Stomach (tissue), 9 donors: ENCODE measurements around the gene TBC1D5. TPM values are rescaled to one million over a fixed set of nuclear protein-coding genes. Genes with fewer than 3 reads are reported as not detected.

Experiments used
- DNase-seq, 2 donors: peaks; one replicate each; pipeline versions ENCODE4 v3.0.0 to v3.0.0-alpha.2; 2013 to 2019
- H3K27ac ChIP-seq, 5 donors: fragments of 200-600 bp in 4 of 5; sonication (generic) in 4 of 5; one replicate each; pipeline ENCODE4 v1.5.1; 2013 to 2019; ENCODE audit warnings: mild to moderate bottlenecking in 1 of 5, moderate library complexity in 1 of 5
- H3K27me3 ChIP-seq, 3 donors: fragments of 200-600 bp; sonication (generic); one replicate each; pipeline ENCODE4 v1.5.1; 2017 to 2019; ENCODE audit warnings: mixed run types in 1 of 3
- H3K36me3 ChIP-seq, 4 donors: fragments of 200-600 bp; sonication (generic); 1 replicate in 3 of 4; 2 replicates in 1 of 4; pipeline ENCODE4 v1.5.1; 2016 to 2019
- H3K4me1 ChIP-seq, 4 donors: fragments of 200-600 bp; sonication (generic); one replicate each; pipeline ENCODE4 v1.5.1; 2016 to 2019
- H3K4me3 ChIP-seq, 4 donors: fragments of 200-600 bp; sonication (generic) in 3 of 4; one replicate each; pipeline ENCODE4 v1.5.1; 2016 to 2019; ENCODE audit warnings: mild to moderate bottlenecking in 1 of 4
- H3K9me3 ChIP-seq, 4 donors: fragments of 200-600 bp; sonication (generic); one replicate each; pipeline ENCODE4 v1.5.1; 2016 to 2019
- EP300 ChIP-seq: sonication (generic); formaldehyde crosslinking; IDR thresholded peaks from one replicate; pipeline ENCODE4 v1.6.1; 2017; ENCODE audit warnings: antibody characterized with exemption
- POLR2A ChIP-seq, 4 donors: fragments of 450-650 bp; IDR thresholded peaks; one replicate each; pipeline ENCODE4 v1.6.1; 2016; ENCODE audit warnings: antibody characterized with exemption in 4 of 4, control low read depth in 2 of 4, mild to moderate bottlenecking in 1 of 4, moderate library complexity in 1 of 4
- POLR2AphosphoS5 ChIP-seq, 3 donors: sonication (generic); formaldehyde crosslinking; IDR thresholded peaks; one replicate each; pipeline ENCODE4 v1.6.1; 2016; ENCODE audit warnings: antibody characterized with exemption in 3 of 3
- WGBS, 5 donors: extraction: QIAGEN DNeasy Blood & Tissue Kit in 3 of 5; methylation state at CpG; one replicate each; pipeline versions ENCODE4 v1.1.5 to v1.1.7; 2013 to 2018; 5-methylcytosine and 5-hydroxymethylcytosine counted together
- intact Hi-C: fragments of 100-400 bp; cut with DNase I; formaldehyde crosslinking; loops from one replicate; pipeline ENCODE4 v1.15.1; 2023; ENCODE audit warnings: low total_unique reads
- polyA plus RNA-seq, 3 donors: library from polyadenylated mRNA; stranded (reverse); fragments of 200-250 nt; gene quantifications; one replicate each; pipeline ENCODE4 v1.2.3, GENCODE V29; 2013
- total RNA-seq, 5 donors: library from RNA; depleted of rRNA; stranded (reverse); fragments of >200 nt; gene quantifications; one replicate each; pipeline versions ENCODE4 v1.1.0 to v1.2.3, GENCODE V29; 2014 to 2016
- TF ChIP-seq, protein P1 (sequence below), 7 experiments: fragments of 450-650 bp in 4 of 7; fragments of 200-600 bp in 3 of 7; sonication (generic) in 3 of 7; IDR thresholded peaks; one replicate each; pipeline ENCODE4 v1.5.1; 2016 to 2019; ENCODE audit warnings: antibody characterized with exemption in 7 of 7, control low read depth in 2 of 7, mild to moderate bottlenecking in 1 of 7
- donor health status: healthy with polysubstance abuse.
- donor health status: Bipolar disorder and iron deficiency.
- donor health status: healthy.

TBC1D5 gene
- total and polyA plus RNA-seq, 8 donors: 4.7 to 75.1 (median 32.0) TPM

- intact Hi-C loops: no loop called here
- 81 to 89% (median 83%) methylated on average over 1 of the region's 1 CpG for WGBS, 5 donors
- H3K27me3 ChIP-seq: no peaks in the 10 kb centered on the region
Observed at GRCh38 chr3:17573396-17573795, 169.0 kb downstream of the TBC1D5 start.

GRCh38 chr3:17571686-17572085 lies 170.7 kb downstream of the TBC1D5 start:
- no peaks in the 10 kb centered on the region for H3K9me3 ChIP-seq
- TF ChIP-seq POLR2AphosphoS5 (IDR thresholded peaks at IDR 0.05) (no peak), EP300 (no peak), POLR2A (IDR thresholded peaks at IDR 0.05) (no peak)
- TF ChIP-seq, protein P1, sequence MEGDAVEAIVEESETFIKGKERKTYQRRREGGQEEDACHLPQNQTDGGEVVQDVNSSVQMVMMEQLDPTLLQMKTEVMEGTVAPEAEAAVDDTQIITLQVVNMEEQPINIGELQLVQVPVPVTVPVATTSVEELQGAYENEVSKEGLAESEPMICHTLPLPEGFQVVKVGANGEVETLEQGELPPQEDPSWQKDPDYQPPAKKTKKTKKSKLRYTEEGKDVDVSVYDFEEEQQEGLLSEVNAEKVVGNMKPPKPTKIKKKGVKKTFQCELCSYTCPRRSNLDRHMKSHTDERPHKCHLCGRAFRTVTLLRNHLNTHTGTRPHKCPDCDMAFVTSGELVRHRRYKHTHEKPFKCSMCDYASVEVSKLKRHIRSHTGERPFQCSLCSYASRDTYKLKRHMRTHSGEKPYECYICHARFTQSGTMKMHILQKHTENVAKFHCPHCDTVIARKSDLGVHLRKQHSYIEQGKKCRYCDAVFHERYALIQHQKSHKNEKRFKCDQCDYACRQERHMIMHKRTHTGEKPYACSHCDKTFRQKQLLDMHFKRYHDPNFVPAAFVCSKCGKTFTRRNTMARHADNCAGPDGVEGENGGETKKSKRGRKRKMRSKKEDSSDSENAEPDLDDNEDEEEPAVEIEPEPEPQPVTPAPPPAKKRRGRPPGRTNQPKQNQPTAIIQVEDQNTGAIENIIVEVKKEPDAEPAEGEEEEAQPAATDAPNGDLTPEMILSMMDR (IDR thresholded peaks at IDR 0.05): no peak
- 86 to 100% (median 93%) methylated on average over 1 of the region's 1 CpG for WGBS, 5 donors
- H3K4me3 ChIP-seq: no peak overlapping the region
- intact Hi-C loops: no loop called here
- DNase-seq: no peak
- H3K4me1 ChIP-seq: no peaks in the 10 kb centered on the region
- no peaks in the 10 kb centered on the region for H3K27me3 ChIP-seq
- no peaks in the 10 kb centered on the region for H3K36me3 ChIP-seq
- H3K27ac ChIP-seq: no peak overlapping the region

More at GRCh38 chr3:17573396-17573795, 169.0 kb downstream of the TBC1D5 start:
- peaks cover 0 to 7% (median 0%) of the 10 kb centered on the region in 4 donors for H3K4me1 ChIP-seq
- no peak overlapping the region for H3K27ac ChIP-seq
- no peak for DNase-seq
- TF ChIP-seq POLR2A (IDR thresholded peaks at IDR 0.05) (no peak), POLR2AphosphoS5 (IDR thresholded peaks at IDR 0.05) (no peak), EP300 (no peak)
- TF ChIP-seq, protein P1 (IDR thresholded peaks at IDR 0.05): no peak
- no peaks in the 10 kb centered on the region for H3K9me3 ChIP-seq
- H3K36me3 ChIP-seq: no peaks in the 10 kb centered on the region
- H3K4me3 ChIP-seq: no peak overlapping the region

GRCh38 chr3:17562845-17563244 lies 179.6 kb downstream of the TBC1D5 start:
- H3K27ac ChIP-seq: no peak overlapping the region
- no peaks in the 10 kb centered on the region for H3K9me3 ChIP-seq
- WGBS, 5 donors: 88 to 92% (median 90%) methylated on average over 3 of the region's 3 CpGs
- TF ChIP-seq POLR2AphosphoS5 (IDR thresholded peaks at IDR 0.05) (no peak), EP300 (no peak), POLR2A (IDR thresholded peaks at IDR 0.05) (no peak)
- TF ChIP-seq, protein P1 (IDR thresholded peaks at IDR 0.05): no peak
- no peak overlapping the region for H3K4me3 ChIP-seq
- intact Hi-C loops: no loop called here
- H3K27me3 ChIP-seq: no peaks in the 10 kb centered on the region
- H3K4me1 ChIP-seq: no peaks in the 10 kb centered on the region
- H3K36me3 ChIP-seq: peaks cover 0 to 3% (median 0%) of the 10 kb centered on the region in 4 donors
- no peak for DNase-seq

DNA sequence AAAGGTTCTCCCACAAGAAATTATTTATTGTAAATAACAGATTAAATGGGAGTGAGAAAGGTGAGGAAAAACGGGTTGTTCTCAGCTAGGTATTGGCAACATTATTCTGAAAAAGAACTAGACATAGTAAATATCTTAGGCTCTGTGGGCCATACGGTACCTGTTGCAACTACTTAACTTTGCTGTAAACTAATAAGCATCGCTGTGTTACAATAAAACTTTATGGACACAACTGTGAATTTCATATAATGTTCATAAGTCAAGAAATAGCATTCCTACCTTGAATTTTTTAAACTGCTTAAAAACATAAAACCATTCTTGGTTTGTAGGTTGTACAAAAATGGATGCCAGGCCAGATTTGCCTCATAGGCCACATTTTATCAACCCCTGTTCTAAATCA lies 183.9 kb downstream of the TBC1D5 start:
- no peak overlapping the region for H3K27ac ChIP-seq
- DNase-seq: no peak
- no peaks in the 10 kb centered on the region for H3K9me3 ChIP-seq
- 93 to 99% (median 98%) methylated on average over 3 of the region's 3 CpGs for WGBS, 5 donors
- no peak overlapping the region for H3K4me3 ChIP-seq
- peaks cover 0 to 4% (median under 1%) of the 10 kb centered on the region in 4 donors for H3K4me1 ChIP-seq
- TF ChIP-seq POLR2A (IDR thresholded peaks at IDR 0.05) (no peak), POLR2AphosphoS5 (IDR thresholded peaks at IDR 0.05) (no peak), EP300 (no peak)
- TF ChIP-seq, protein P1 (IDR thresholded peaks at IDR 0.05): no peak
- no peaks in the 10 kb centered on the region for H3K27me3 ChIP-seq
- intact Hi-C loops: no loop called here
- peaks cover 0 to 3% (median 0%) of the 10 kb centered on the region in 4 donors for H3K36me3 ChIP-seq
